Left lung (tissue), 10 donors: ENCODE results near the gene CREBL2. TPM values are rescaled to one million over a fixed set of nuclear protein-coding genes. Genes with fewer than 3 reads are reported as not detected.

Source experiments
- ATAC-seq: fragments of 200-7000 bp; cut with Tn5 transposase; one replicate; pipeline ENCODE4 v1.9.1; 2020; ENCODE audit warnings: moderate library complexity
- DNase-seq, 4 donors: peaks; one replicate each; pipeline ENCODE4 v3.0.0-alpha.2; 2013 to 2020
- H3K27ac ChIP-seq, 2 donors: fragments of 200-600 bp; sonication (generic) in 1 of 2; one replicate each; pipeline versions ENCODE4 v1.5.0 to v1.8.0; 2020 to 2021
- H3K27me3 ChIP-seq, 2 donors: fragments of 200-600 bp; sonication (generic) in 1 of 2; one replicate each; pipeline versions ENCODE4 v1.5.0 to v1.8.0; 2020 to 2021
- H3K36me3 ChIP-seq, 2 donors: fragments of 200-600 bp; sonication (generic) in 1 of 2; one replicate each; pipeline versions ENCODE4 v1.5.0 to v1.8.0; 2020 to 2021
- H3K4me1 ChIP-seq, 2 donors: fragments of 200-600 bp; one replicate each; pipeline ENCODE4 v1.8.0; 2021
- H3K4me3 ChIP-seq, 2 donors: fragments of 200-600 bp; sonication (generic) in 1 of 2; one replicate each; pipeline versions ENCODE4 v1.5.0 to v1.8.0; 2020 to 2021; ENCODE audit warnings: mild to moderate bottlenecking in 1 of 2
- H3K9me3 ChIP-seq, 2 donors: fragments of 200-600 bp; sonication (generic) in 1 of 2; one replicate each; pipeline versions ENCODE4 v1.5.0 to v1.8.0; 2020 to 2021
- intact Hi-C, 2 donors: fragments of 100-400 bp; cut with DNase I; formaldehyde crosslinking; loops; one replicate each; pipeline versions ENCODE4 v1.11.2 to v1.14.2; 2022
- polyA plus RNA-seq, 6 donors: library from polyadenylated mRNA; unstranded; fragments of 120-200 nt; gene quantifications; one replicate each; pipeline ENCODE4 v1.2.1, GENCODE V29; 2013; ENCODE audit not compliant: insufficient read length in 6 of 6
- total RNA-seq, 2 donors: library from RNA; stranded (reverse); fragmentation: NEBNext Ultra II Directional; extraction: Animal tissue kit (Norgen Biotek cat#: 25700); gene quantifications; one replicate each; pipeline ENCODE4 v1.2.1, GENCODE V29; 2021
- TF ChIP-seq, protein P1 (sequence below), 2 donors: fragments of 200-600 bp; sonication (generic) in 1 of 2; IDR thresholded peaks; one replicate each; pipeline versions ENCODE4 v1.5.0 to v1.8.0; 2021; ENCODE audit warnings: antibody characterized with exemption in 2 of 2
- donor health status: DM: no; HTN: yes; CAD: no.
- donor health status: DM: no; HTN: no; CAD: no.

CREBL2 gene
- total and polyA plus RNA-seq, 8 donors, result 23.9 to 35.9 (median 30.9) TPM

DNA sequence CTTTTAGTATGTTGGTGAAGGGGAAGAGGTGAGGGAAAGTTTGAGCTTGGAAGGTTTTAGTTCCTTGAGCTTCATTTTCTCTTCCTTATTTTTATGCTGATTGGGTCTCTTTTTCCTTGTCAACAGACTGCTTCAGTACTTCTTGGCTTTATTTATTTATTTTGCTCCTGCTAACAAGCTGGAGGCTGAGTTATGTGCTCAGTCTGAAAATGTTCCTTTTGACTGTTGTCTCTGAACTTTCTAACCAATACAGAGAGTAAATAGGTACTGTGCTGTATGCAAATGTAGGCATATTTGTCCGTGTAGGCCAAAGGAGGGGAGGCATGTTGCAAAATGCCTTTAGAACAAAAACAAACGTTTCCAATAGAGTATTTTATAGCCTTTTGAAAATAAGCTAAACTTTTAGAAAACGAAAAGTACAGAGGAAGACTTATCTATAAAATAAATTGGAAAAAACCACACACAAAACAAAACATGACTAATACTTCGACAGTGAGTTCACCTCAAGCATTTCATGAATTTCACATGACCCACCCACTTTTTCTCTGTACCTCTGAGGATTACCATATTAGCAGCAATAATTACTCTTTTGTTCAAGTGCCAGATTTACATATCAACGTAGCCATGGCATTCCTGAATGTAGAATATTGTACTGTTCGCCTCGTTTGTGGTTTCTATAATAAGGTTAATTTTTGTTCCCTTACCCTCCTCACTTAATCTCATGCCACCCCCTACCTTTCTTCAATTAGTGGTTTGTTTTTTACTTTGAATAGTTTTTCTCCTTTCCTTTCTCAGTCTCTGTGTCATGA, 4.7 kb upstream of the CREBL2 start:
- H3K4me1 ChIP-seq, result peaks cover 0 to 9% of the 10 kb centered on the region in 2 donors
- H3K9me3 ChIP-seq, result no peaks in the 10 kb centered on the region
- TF ChIP-seq, protein P1, sequence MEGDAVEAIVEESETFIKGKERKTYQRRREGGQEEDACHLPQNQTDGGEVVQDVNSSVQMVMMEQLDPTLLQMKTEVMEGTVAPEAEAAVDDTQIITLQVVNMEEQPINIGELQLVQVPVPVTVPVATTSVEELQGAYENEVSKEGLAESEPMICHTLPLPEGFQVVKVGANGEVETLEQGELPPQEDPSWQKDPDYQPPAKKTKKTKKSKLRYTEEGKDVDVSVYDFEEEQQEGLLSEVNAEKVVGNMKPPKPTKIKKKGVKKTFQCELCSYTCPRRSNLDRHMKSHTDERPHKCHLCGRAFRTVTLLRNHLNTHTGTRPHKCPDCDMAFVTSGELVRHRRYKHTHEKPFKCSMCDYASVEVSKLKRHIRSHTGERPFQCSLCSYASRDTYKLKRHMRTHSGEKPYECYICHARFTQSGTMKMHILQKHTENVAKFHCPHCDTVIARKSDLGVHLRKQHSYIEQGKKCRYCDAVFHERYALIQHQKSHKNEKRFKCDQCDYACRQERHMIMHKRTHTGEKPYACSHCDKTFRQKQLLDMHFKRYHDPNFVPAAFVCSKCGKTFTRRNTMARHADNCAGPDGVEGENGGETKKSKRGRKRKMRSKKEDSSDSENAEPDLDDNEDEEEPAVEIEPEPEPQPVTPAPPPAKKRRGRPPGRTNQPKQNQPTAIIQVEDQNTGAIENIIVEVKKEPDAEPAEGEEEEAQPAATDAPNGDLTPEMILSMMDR (IDR thresholded peaks at IDR 0.05), result no peak
- no peaks in the 10 kb centered on the region for H3K27me3 ChIP-seq
- DNase-seq (no peak), ATAC-seq (no peak)
- peak overlapping the region in 1 of 2 donors; percentile 50 for H3K27ac ChIP-seq
- H3K4me3 ChIP-seq, result no peak overlapping the region
- intact Hi-C loops, result no loop called here
- H3K36me3 ChIP-seq, result no peaks in the 10 kb centered on the region

DNA sequence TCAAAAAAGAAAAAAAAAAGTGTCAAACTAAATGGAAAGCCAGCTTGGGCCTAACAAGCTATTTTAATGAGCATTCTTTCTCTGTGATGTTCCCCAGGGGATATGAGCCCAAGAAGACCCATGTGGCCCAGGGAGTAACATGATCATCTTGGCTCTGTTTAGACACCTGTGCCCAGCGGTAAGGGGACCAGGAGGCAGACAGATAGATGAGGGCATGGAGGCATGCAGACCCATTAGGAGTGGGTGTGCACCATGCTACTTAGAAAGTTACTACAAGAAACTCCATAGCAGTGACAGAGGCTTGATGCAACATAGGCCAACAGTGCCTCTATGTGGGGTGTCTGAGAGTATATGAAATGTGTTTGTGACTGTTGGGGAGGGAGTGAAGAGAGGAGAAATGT, 3.1 kb upstream of the CREBL2 start:
- Histone ChIP-seq H3K36me3 (no peaks in the 10 kb centered on the region), H3K4me1 (peaks cover 0 to 21% of the 10 kb centered on the region in 2 donors), H3K9me3 (no peaks in the 10 kb centered on the region), H3K27ac (no peak overlapping the region), H3K4me3 (no peak overlapping the region), H3K27me3 (no peaks in the 10 kb centered on the region)
- TF ChIP-seq, protein P1 (IDR thresholded peaks at IDR 0.05), result no peak
- intact Hi-C loops, result no loop called here
- DNase-seq (no peak), ATAC-seq (no peak)

DNA sequence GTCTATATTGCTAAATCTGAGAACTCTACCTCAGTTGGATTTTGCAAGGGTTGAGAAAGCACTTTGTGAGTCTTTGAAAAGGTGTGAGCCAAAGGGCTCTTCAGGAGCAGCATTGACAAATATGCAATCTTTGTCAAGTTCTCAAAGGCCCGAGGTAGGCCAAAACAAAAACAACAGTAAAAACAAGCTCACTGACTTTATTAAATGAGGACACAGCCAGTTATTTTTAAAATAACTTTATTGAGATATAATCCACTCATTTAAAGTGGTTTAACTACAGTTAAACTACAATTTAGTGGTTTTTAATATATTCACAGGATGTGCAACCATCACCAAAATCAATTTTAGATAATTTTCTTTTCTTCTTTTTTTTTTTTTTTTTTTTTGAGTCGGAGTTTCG, 2.0 kb upstream of the CREBL2 start:
- ATAC-seq, result no peak
- Histone ChIP-seq H3K27me3 (no peaks in the 10 kb centered on the region), H3K27ac (no peak overlapping the region), H3K36me3 (no peaks in the 10 kb centered on the region), H3K9me3 (no peaks in the 10 kb centered on the region), H3K4me1 (peaks cover 0 to 33% of the 10 kb centered on the region in 2 donors), H3K4me3 (no peak overlapping the region)
- intact Hi-C loops, result no loop called here
- TF ChIP-seq, protein P1 (IDR thresholded peaks at IDR 0.05), result no peak
- no peak for DNase-seq

DNA sequence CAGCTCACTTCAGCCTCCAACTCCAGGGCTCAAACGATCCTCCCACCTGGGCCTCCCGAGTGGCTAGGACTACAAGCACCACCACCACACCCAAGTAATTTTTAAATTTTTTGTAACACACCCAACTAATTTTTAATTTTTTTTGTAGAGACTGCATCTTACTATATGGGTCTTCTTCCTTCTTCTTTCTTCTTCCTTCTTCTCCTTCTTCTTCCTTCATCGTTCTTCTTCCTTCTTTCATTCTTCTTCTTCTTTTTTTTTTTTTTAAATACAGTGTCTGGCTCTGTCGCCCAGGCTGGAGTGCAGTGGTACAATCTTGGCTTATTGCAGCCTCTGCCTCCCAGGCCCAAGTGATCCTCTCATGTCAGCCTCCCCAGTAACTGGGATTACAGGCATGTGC, 965 bp upstream of the CREBL2 start:
- Histone ChIP-seq H3K36me3 (no peaks in the 10 kb centered on the region), H3K27ac (peak overlapping the region; percentile 96 to 97), H3K4me1 (peaks cover 0 to 42% of the 10 kb centered on the region in 2 donors), H3K27me3 (no peaks in the 10 kb centered on the region), H3K9me3 (no peaks in the 10 kb centered on the region), H3K4me3 (peak overlapping the region; percentile 77 to 78)
- TF ChIP-seq, protein P1 (IDR thresholded peaks at IDR 0.05), result no peak
- no peak for ATAC-seq
- intact Hi-C loops, result no loop called here
- no peak for DNase-seq

DNA sequence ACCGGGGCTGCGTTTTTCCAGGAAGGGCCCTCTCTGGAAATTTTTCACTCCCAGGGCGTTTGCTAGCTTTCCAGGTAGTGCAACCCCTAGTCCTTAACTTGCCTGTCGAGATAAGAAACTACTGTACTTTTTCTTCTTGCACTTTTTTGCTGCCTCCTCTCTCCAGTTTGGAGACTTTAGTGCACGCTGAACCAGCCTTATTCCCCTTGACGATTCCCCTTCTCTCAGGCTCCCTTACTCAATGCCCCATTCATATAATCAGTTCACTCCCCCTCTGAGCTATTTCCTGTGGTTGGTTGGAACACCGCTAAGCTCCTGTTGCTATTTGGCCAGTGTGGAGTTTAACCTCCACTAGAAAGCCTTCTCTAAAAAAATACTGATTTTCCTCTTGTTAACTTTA, 682 bp downstream of the CREBL2 start:
- ATAC-seq (peak; percentile 56), DNase-seq (peak in 2 of 4 donors; percentile 35 to 55)
- Histone ChIP-seq H3K4me1 (peaks cover 0 to 54% of the 10 kb centered on the region in 2 donors), H3K27me3 (no peaks in the 10 kb centered on the region), H3K36me3 (no peaks in the 10 kb centered on the region), H3K27ac (peak overlapping the region; percentile 96 to 97), H3K4me3 (peak overlapping the region; percentile 77 to 78), H3K9me3 (no peaks in the 10 kb centered on the region)
- TF ChIP-seq, protein P1 (IDR thresholded peaks at IDR 0.05), result no peak
- intact Hi-C loops, result no loop called here
